Measurements from ENCODE around the gene SCAMP4.

GRCh38 chr19:1932395-1932794 lies 27.2 kb downstream of the SCAMP4 start:
- TF ChIP-seq CTCF (IDR thresholded peaks at IDR 0.05) (no peak), E2F4 (CRISPR knock-in tag; IDR thresholded peaks at IDR 0.05; ENCODE audit: borderline replicate concordance, low read depth) (no peak), ELF4 (CRISPR knock-in tag; IDR thresholded peaks at IDR 0.05; ENCODE audit: low read depth) (no peak), ESRRA (CRISPR knock-in tag; IDR thresholded peaks at IDR 0.05; ENCODE audit: borderline replicate concordance) (no peak), NR3C1 (CRISPR knock-in tag; conservative IDR thresholded peaks at IDR 0.05; ENCODE audit: low read depth) (no peak), GABPB1 (CRISPR knock-in tag; IDR thresholded peaks at IDR 0.05) (no peak), ZBTB43 (CRISPR knock-in tag; IDR thresholded peaks at IDR 0.05) (no peak)
